HG03060 (cell line): ENCODE measurements around the gene GRM2.

Source experiments
- ATAC-seq: cut with Tn5 transposase; IDR thresholded peaks from one replicate; pipeline ENCODE4 v1.9.1; 2021; ENCODE audit warnings: low read depth, moderate number of reproducible peaks; ENCODE audit not compliant: unreplicated experiment

GRM2 gene

GRCh38 chr3:51679777-51680176 is 27.1 kb upstream of the GRM2 start:
- no peak for ATAC-seq

- no peak for ATAC-seq
Observed at GRCh38 chr3:51680196-51680595, 26.7 kb upstream of the GRM2 start.

- ATAC-seq = no peak
Observed at GRCh38 chr3:51680663-51681230, 26.1 kb upstream of the GRM2 start.

GRCh38 chr3:51681453-51681852 is 25.4 kb upstream of the GRM2 start:
- no peak for ATAC-seq

GRCh38 chr3:51682079-51682478 is 24.8 kb upstream of the GRM2 start:
- ATAC-seq = no peak

- ATAC-seq = no peak
Observed at GRCh38 chr3:51682526-51682925, 24.3 kb upstream of the GRM2 start.

GRCh38 chr3:51683566-51683965 is 23.3 kb upstream of the GRM2 start:
- ATAC-seq = no peak

- no peak for ATAC-seq
Observed at GRCh38 chr3:51684971-51685751, 21.7 kb upstream of the GRM2 start.

- ATAC-seq = no peak
Observed at GRCh38 chr3:51686056-51686455, 20.8 kb upstream of the GRM2 start.

GRCh38 chr3:51686512-51687215 is 20.2 kb upstream of the GRM2 start:
- ATAC-seq = no peak

- ATAC-seq = no peak
Observed at GRCh38 chr3:51687431-51688205, 19.2 kb upstream of the GRM2 start.

GRCh38 chr3:51688206-51688600 is 18.7 kb upstream of the GRM2 start:
- no peak for ATAC-seq

GRCh38 chr3:51691021-51691420 is 15.8 kb upstream of the GRM2 start:
- no peak for ATAC-seq

- no peak for ATAC-seq
Observed at GRCh38 chr3:51691949-51692348, 14.9 kb upstream of the GRM2 start.

GRCh38 chr3:51692980-51693395 is 13.9 kb upstream of the GRM2 start:
- ATAC-seq = no peak

GRCh38 chr3:51696954-51697353 is 9.9 kb upstream of the GRM2 start:
- ATAC-seq = no peak

- no peak for ATAC-seq
Observed at GRCh38 chr3:51698209-51698608, 8.7 kb upstream of the GRM2 start.

- no peak for ATAC-seq
Observed at GRCh38 chr3:51700403-51700802, 6.5 kb upstream of the GRM2 start.

GRCh38 chr3:51702156-51702555 is 4.7 kb upstream of the GRM2 start:
- no peak for ATAC-seq

GRCh38 chr3:51703068-51703760 is 3.7 kb upstream of the GRM2 start:
- ATAC-seq = no peak
